ENCODE measurements around the gene APC.

The APC gene
- total RNA-seq, result 48.1 to 132 (median 73.3) reads per million in 9 experiments

GRCh38 chr5:112737463-112738190, at the start of gene APC:
Gene APC (plus strand): TSS chr5:112737885. CDS start chr5:112754891, 17,006 bp downstream.
- H3K27me3 Mint-ChIP-seq, result no peaks in the 10 kb centered on the region
- ATAC-seq (replicated peaks) (peak; percentile 97), DNase-seq (peak; percentile 66 to 68 (median 67))
- no peaks in the 10 kb centered on the region for H3K9me3 Mint-ChIP-seq
- H3K4me1 Mint-ChIP-seq (ENCODE audit: low read depth in 2 of 2), result peaks cover 14 to 29% of the 10 kb centered on the region in 2 donors
- H3K27ac Mint-ChIP-seq, result peak within 1 kb of the TSS; percentile 87
- H3K4me3 Mint-ChIP-seq, result peak within 1 kb of the TSS; percentile 92
- H3K36me3 Mint-ChIP-seq (ENCODE audit: insufficient read depth), result peaks cover 9% of the 10 kb centered on the region

- Mint-ChIP-seq H3K4me1 (ENCODE audit: low read depth in 2 of 2) (no peaks in the 10 kb centered on the region), H3K36me3 (ENCODE audit: insufficient read depth) (no peaks in the 10 kb centered on the region), H3K27ac (no peak overlapping the region), H3K4me3 (no peak overlapping the region), H3K27me3 (peaks cover 35 to 63% of the 10 kb centered on the region in 2 donors), H3K9me3 (no peaks in the 10 kb centered on the region)
- no peak for DNase-seq
- ATAC-seq (replicated peaks), result no peak
These were observed 48.4 kb upstream of the APC start for GRCh38 chr5:112689155-112689909.

- DNase-seq, result no peak
- no peaks in the 10 kb centered on the region for H3K36me3 Mint-ChIP-seq (ENCODE audit: insufficient read depth)
- H3K27ac Mint-ChIP-seq, result no peak overlapping the region
- ATAC-seq (replicated peaks), result no peak
- no peaks in the 10 kb centered on the region for H3K4me1 Mint-ChIP-seq (ENCODE audit: low read depth in 2 of 2)
- H3K4me3 Mint-ChIP-seq, result no peak overlapping the region
- peaks cover 40 to 63% of the 10 kb centered on the region in 2 donors for H3K27me3 Mint-ChIP-seq
- H3K9me3 Mint-ChIP-seq, result no peaks in the 10 kb centered on the region
These were observed 46.9 kb upstream of the APC start for GRCh38 chr5:112690605-112691338.

GRCh38 chr5:112691339-112691680, 46.4 kb upstream of the APC start:
- Mint-ChIP-seq H3K36me3 (ENCODE audit: insufficient read depth) (no peaks in the 10 kb centered on the region), H3K9me3 (no peaks in the 10 kb centered on the region), H3K27ac (no peak overlapping the region), H3K27me3 (peaks cover 40 to 63% of the 10 kb centered on the region in 2 donors), H3K4me3 (no peak overlapping the region), H3K4me1 (ENCODE audit: low read depth in 2 of 2) (no peaks in the 10 kb centered on the region)
- no peak for ATAC-seq (replicated peaks)
- no peak for DNase-seq

DNA sequence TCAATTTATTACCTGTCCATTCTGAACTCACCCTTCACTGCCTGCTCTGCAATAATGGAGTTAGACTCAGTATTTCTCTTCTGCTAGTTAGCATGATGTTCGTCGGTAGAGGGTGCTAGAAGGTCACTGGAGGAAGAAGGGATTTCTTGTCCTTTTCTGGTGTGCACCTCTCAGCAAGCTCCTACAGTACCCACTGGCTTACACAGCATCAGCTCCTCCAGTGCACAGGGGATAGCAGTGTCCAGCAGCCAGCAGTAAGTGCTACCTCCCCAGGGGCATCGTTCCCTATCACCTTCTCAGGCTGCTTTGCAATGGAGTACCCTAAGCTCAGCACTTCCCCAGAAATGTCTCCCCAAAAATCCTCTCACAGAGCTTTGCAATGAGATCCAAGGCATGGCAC, 45.9 kb upstream of the APC start:
- no peak overlapping the region for H3K27ac Mint-ChIP-seq
- DNase-seq (peak in 1 of 3 experiments; percentile 12), ATAC-seq (replicated peaks) (peak; percentile 40)
- H3K27me3 Mint-ChIP-seq, result peaks cover 40 to 62% of the 10 kb centered on the region in 2 donors
- no peaks in the 10 kb centered on the region for H3K4me1 Mint-ChIP-seq (ENCODE audit: low read depth in 2 of 2)
- H3K36me3 Mint-ChIP-seq (ENCODE audit: insufficient read depth), result no peaks in the 10 kb centered on the region
- no peaks in the 10 kb centered on the region for H3K9me3 Mint-ChIP-seq
- H3K4me3 Mint-ChIP-seq, result no peak overlapping the region

- Mint-ChIP-seq H3K36me3 (ENCODE audit: insufficient read depth) (no peaks in the 10 kb centered on the region), H3K27me3 (peaks cover 45 to 55% of the 10 kb centered on the region in 2 donors), H3K27ac (no peak overlapping the region), H3K9me3 (no peaks in the 10 kb centered on the region), H3K4me3 (no peak overlapping the region), H3K4me1 (ENCODE audit: low read depth in 2 of 2) (no peaks in the 10 kb centered on the region)
- no peak for DNase-seq
- ATAC-seq (replicated peaks), result no peak
These were observed 45.2 kb upstream of the APC start for GRCh38 chr5:112692472-112692871.

DNA sequence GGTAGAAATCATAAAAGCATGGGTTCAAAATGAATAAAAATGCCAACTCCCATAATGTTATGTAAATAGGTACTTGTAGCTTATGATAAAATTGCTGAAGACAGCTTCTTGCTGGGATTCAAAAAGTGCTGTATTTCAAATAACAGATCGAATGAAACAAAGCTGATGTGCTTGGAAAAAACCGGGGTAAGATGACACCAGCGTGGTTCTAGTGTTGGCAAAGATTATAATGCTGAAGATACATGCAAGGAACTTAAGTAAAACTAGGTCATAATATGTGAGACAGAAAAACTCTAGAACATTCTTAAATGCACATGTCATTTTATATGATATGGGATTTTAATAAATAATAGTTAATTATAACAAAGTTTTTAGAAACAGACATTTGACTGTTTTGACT, 44.4 kb upstream of the APC start:
- H3K27me3 Mint-ChIP-seq, result peaks cover 41 to 55% of the 10 kb centered on the region in 2 donors
- ATAC-seq (replicated peaks) (no peak), DNase-seq (no peak)

GRCh38 chr5:112694853-112695709, 42.6 kb upstream of the APC start:
- H3K27me3 Mint-ChIP-seq, result peaks cover 43 to 54% of the 10 kb centered on the region in 2 donors
- H3K4me1 Mint-ChIP-seq (ENCODE audit: low read depth in 2 of 2), result no peaks in the 10 kb centered on the region
- H3K4me3 Mint-ChIP-seq, result no peak overlapping the region
- no peaks in the 10 kb centered on the region for H3K36me3 Mint-ChIP-seq (ENCODE audit: insufficient read depth)
- no peaks in the 10 kb centered on the region for H3K9me3 Mint-ChIP-seq
- DNase-seq (no peak), ATAC-seq (replicated peaks) (no peak)
- no peak overlapping the region for H3K27ac Mint-ChIP-seq

More for the DNA sequence above, 44.4 kb upstream of the APC start:
- Mint-ChIP-seq H3K9me3 (no peaks in the 10 kb centered on the region), H3K36me3 (ENCODE audit: insufficient read depth) (no peaks in the 10 kb centered on the region), H3K27ac (no peak overlapping the region), H3K4me3 (no peak overlapping the region), H3K4me1 (ENCODE audit: low read depth in 2 of 2) (no peaks in the 10 kb centered on the region)

GRCh38 chr5:112696786-112697185, 40.9 kb upstream of the APC start:
- H3K4me3 Mint-ChIP-seq, result no peak overlapping the region
- DNase-seq (no peak), ATAC-seq (replicated peaks) (no peak)
- no peaks in the 10 kb centered on the region for H3K4me1 Mint-ChIP-seq (ENCODE audit: low read depth in 2 of 2)
- H3K27ac Mint-ChIP-seq, result no peak overlapping the region
- H3K9me3 Mint-ChIP-seq, result no peaks in the 10 kb centered on the region
- H3K36me3 Mint-ChIP-seq (ENCODE audit: insufficient read depth), result no peaks in the 10 kb centered on the region
- peaks cover 41 to 43% of the 10 kb centered on the region in 2 donors for H3K27me3 Mint-ChIP-seq

- Mint-ChIP-seq H3K27ac (no peak overlapping the region), H3K27me3 (peaks cover 36 to 38% of the 10 kb centered on the region in 2 donors), H3K9me3 (no peaks in the 10 kb centered on the region), H3K4me1 (ENCODE audit: low read depth in 2 of 2) (no peaks in the 10 kb centered on the region), H3K36me3 (ENCODE audit: insufficient read depth) (no peaks in the 10 kb centered on the region), H3K4me3 (no peak overlapping the region)
- no peak for ATAC-seq (replicated peaks)
- DNase-seq, result no peak
These were observed 40.4 kb upstream of the APC start for GRCh38 chr5:112697322-112697721.

DNA sequence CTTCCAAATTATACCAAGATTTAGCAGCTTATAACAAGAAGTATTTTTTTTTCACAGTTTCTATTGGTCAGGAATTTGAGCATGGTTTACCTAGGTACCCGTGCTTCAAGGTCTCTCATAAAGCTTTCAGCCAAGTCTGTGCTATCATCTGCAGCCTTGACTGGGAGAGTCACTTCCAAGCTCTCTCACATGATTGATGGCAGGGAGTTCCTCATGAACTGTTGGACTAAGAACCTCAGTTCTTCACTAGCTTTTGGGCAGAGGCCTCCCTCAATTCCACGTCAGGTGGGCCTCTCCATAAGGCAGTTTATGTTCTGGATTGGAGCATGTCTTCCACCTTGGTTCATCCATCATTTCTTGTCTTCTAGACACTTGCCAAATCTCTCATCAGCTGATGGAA, 39.9 kb upstream of the APC start:
- H3K4me3 Mint-ChIP-seq, result no peak overlapping the region
- H3K36me3 Mint-ChIP-seq (ENCODE audit: insufficient read depth), result no peaks in the 10 kb centered on the region
- H3K27me3 Mint-ChIP-seq, result peaks cover 31 to 33% of the 10 kb centered on the region in 2 donors
- ATAC-seq (replicated peaks) (no peak), DNase-seq (no peak)
- no peaks in the 10 kb centered on the region for H3K4me1 Mint-ChIP-seq (ENCODE audit: low read depth in 2 of 2)
- H3K27ac Mint-ChIP-seq, result no peak overlapping the region
- H3K9me3 Mint-ChIP-seq, result no peaks in the 10 kb centered on the region

DNA sequence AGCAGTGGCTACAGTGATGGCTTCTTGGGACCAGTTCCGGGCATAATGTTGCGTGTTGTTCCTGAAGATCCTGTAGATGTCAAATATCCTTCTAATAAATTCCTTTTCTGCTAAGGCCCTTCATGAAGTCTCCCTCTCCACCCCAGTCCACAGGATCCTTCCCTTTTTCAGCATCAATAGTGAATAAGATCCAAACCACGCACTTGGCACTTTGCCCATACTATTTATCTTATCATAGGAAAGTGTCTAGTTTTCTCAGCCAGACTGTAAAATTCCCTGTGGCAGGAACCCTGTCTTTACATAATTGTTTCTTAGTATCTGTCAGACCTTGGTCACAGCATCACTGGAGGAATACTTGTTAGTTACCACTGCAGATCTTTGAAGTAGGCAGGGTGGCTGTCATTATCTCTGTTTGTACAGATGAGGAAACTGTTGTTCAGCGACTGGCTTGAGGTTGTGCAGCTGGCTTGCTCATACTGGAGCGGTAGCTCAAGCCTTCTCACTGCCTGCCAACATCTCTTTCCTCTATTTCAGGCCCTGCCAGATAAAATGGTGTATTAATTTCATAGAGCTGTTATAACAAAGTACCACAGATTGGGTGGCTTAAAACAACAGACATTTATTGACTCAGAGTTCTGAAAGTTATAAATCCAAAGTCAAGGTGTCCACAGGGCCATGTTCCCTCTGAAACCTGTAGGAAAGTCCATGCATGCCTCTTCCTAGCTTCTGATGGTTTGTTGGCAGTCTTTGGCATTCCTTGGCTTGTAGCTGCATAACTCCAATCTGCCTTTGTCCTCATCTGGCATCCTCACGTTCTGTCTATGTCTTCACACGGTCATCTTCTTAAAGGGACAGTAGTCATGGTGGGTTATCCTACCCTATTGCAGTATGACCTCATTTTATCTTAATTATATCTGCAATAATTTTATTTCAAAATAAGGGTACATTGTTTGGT, 33.5 kb upstream of the APC start:
- no peak overlapping the region for H3K27ac Mint-ChIP-seq
- ATAC-seq (replicated peaks), result no peak
- no peak for DNase-seq
- no peak overlapping the region for H3K4me3 Mint-ChIP-seq
- peaks cover 20% of the 10 kb centered on the region for H3K36me3 Mint-ChIP-seq (ENCODE audit: insufficient read depth)
- peaks cover 25% of the 10 kb centered on the region in 2 donors for H3K4me1 Mint-ChIP-seq (ENCODE audit: low read depth in 2 of 2)
- peaks cover 20 to 21% of the 10 kb centered on the region in 2 donors for H3K27me3 Mint-ChIP-seq
- H3K9me3 Mint-ChIP-seq, result no peaks in the 10 kb centered on the region

All from effector memory CD8-positive, alpha-beta T cell (primary cell).